GM21367 (cell line): ENCODE data around the gene RRP7A.
"Not testable (repeated sequence)": the region's sequence is repeated elsewhere in the genome, so short reads cannot be mapped to it uniquely, and the experiment has no call there.

ENCODE experiments used
- ATAC-seq: cut with Tn5 transposase; IDR thresholded peaks from one replicate; pipeline ENCODE4 v1.9.1; 2021; ENCODE audit not compliant: unreplicated experiment

The RRP7A gene, protein sequence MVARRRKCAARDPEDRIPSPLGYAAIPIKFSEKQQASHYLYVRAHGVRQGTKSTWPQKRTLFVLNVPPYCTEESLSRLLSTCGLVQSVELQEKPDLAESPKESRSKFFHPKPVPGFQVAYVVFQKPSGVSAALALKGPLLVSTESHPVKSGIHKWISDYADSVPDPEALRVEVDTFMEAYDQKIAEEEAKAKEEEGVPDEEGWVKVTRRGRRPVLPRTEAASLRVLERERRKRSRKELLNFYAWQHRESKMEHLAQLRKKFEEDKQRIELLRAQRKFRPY

DNA sequence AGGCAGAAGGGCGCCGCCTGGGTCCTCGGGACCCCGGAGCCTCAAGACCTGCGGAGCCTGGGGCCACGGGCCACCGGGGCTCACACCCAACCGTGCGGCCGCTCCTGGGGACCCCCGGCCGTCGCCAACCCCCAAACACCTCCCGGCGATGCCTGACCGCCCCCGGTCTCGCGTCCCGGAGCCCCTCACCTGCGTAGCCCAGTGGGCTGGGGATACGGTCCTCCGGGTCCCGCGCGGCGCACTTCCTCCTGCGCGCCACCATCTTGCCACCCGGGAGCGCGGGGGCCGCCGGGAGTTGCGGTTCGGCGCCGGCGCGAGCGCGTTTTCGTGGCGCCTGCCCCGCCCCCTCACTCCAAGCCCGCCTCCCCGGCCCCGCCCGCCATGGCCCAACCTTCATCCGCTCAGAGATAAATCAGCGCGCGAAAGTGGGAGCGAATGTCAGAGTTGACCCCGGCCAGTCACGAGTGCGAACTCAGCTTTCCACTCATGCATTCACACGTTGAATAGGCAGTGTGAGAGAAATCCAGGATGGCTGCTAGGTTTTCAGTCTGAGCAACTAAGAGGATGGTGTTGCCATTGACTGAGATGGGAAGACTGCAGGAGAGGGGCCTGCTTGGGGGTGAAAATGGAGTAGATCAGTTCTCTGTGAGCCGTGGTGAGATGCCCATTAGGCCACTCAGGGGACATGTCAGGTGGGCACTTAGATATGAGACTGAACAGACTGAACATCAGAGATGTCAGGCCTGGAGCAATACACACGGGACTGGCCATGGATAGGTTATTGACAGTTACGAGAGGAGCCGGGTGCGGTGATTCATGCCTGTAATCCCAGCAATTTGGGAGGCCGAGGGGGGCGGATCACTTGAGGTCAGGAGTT is at the start of gene RRP7A:
RRP7A (minus strand) TSS at position 272 of the 877 bp plus-strand sequence; CDS start at position 262, 10 bp downstream.
- ATAC-seq: peak; percentile 63

GRCh38 chr22:42567950-42568349 is 48.4 kb upstream of the RRP7A start:
- not testable (repeated sequence) for ATAC-seq

DNA sequence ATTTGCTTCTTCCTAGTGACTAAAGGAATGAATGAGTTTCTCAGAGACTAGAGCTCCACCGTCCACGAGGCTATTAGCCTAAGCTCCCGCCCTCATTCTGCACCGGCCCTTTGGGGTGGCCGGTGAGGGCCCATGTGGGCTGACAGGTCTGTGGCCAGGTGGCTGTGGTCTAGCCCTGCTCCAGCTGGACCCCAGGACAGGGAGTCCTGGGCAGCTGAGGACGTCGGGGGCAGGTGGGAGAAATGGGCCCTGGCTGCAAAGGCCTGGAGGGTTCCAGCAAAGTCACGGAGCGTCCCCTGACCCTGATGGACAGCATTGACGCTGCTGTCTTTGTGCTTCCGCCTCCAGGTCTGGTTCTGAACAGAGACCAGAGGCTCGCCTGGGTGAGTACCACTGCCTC is 46.4 kb upstream of the RRP7A start:
- no peak for ATAC-seq

GRCh38 chr22:42564699-42565098 is 45.1 kb upstream of the RRP7A start:
- no peak for ATAC-seq

DNA sequence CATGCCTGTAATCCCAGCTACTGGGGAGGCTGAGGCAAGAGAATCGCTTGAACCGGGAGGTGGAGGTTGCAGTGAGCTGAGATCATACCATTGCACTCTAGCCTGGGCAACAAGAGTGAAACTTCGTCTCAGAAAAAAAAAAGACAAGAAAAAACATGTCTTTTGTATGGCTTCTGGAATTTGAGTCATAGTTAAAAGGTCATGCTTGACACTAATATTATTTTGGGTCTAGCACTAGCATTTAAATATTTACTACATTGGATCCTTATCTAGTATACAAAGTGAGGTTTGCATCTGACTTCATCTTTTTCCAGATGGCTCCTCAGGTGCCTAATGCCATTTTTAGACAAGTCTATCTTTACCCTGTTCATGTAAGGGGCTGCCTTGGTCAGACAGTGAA is 44.3 kb upstream of the RRP7A start:
- ATAC-seq: not testable (repeated sequence)

DNA sequence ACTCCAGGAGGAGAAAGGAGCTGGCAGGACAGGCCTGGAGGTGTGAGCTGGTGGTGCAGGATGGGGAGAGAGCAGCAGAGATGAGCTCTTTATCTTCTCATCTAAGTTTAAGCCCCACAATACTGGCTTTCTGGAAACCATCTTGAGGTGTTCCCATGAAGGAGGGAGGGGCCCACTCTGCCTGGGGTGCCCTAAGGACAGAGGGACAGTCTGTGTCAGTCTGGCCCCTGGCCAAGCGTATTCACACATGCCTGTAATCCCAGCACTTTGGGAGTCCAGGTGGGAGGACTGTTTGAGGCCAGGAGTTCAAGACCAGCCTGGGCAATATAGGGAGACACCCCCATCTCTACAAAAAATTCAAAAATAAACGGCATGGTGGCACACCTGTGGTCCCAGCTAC is 43.1 kb upstream of the RRP7A start:
- no peak for ATAC-seq

GRCh38 chr22:42562279-42562678 is 42.7 kb upstream of the RRP7A start:
- no peak for ATAC-seq

DNA sequence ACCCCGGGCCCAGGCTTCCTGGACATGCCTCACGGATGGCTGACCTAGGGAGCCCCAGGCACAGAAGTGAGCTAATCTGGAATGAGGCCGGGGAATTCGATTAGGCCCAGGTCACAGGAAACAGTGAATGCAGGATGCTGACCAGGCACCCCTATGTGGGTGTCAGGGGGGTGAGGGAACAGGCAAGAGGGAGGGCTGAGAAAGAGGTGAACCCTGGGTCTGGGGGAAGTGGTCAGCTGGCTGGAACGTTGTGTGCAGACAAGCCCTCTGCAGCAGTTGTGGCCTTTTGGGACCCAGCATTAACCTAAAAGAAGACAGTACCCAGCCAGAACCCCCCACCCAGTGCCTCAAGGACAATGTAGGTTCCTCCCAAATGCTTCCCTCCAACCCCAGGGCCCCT is 42.3 kb upstream of the RRP7A start:
- no peak for ATAC-seq

DNA sequence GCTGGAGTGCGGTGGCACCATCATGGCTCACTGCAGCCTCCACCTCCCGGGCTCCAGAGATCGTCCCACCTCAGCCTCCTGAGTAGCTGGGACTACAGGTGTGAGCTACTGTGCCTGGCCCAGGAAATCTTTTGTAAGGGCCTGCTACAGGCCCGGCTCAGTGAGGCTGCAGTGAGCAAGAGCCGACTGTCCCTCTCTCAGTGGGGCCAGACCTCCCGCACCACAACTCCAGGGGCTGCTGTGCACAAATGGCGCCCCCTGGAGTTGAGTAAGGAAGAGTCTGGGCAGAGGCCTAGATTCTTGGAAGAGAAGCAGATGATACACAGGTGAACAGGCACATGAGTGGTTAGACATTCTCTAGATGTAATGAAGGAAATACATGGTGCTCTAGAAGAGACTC is 41.2 kb upstream of the RRP7A start:
- no peak for ATAC-seq

GRCh38 chr22:42560381-42560780 is 40.8 kb upstream of the RRP7A start:
- ATAC-seq: no peak

DNA sequence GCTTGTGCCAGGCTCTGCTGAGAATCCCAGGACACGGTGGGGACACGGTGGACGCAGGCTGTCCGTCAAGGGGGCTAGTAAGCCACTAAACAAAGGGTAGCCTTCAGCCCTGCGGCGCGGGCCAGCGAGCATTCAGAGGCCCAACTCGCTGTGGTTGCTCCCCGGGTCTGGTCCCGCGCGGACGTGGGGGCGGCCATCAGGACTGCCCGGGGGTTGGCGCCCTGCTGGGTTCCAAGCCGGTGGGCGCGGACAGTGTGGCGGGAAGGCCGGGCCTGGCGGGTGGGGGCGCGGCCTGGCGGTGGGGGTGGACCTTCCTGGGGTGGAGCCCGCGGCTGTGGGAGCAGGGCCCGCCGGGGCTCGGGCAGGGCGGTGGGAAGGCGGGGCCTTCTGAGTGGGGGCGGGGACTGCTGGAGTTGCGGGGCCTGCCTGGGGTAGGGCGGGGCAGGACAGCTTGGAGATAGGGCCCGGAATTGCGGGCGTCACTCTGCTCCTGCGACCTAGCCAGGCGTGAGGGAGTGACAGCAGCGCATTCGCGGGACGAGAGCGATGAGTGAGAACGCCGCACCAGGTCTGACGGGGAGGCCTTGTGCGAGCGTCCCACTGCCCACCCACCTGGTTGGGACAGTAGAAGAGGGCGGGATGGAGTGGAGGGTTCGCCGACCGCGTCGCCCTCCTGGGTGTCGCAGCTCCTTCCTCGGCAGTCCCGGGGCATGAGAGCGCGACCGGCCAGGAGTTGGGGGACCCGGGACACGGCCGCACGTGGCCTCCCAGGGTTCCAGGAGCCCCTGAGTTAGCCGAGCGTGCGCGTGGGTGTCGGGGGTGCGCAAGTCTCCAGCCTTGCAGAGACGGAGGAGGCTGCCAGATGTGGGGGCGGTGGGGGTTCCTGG is 34.1 kb upstream of the RRP7A start, which contains the start of gene SERHL2:
SERHL2 (plus strand) TSS at position 482 of the 887 bp plus-strand sequence; CDS start at position 547, 65 bp downstream.
- no peak for ATAC-seq

DNA sequence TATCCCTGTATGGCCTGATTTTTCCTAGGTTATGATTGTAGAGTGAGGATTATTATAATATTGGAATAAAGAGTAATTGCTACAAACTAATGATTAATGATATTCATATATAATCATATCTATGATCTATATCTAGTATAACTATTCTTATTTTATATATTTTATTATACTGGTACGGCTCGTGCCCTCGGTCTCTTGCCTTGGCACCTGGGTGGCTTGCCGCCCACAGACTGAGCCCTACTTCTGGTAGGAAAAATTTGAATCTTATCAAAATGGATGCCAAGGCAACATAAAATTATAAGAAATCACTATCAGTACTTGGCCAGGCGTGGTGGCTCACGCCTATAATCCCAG is 32.7 kb upstream of the RRP7A start:
- not testable (repeated sequence) for ATAC-seq

- no peak for ATAC-seq
These were observed 29.9 kb upstream of the RRP7A start for GRCh38 chr22:42549331-42550060.

GRCh38 chr22:42548597-42549330 is 29.2 kb upstream of the RRP7A start:
- ATAC-seq: no peak

DNA sequence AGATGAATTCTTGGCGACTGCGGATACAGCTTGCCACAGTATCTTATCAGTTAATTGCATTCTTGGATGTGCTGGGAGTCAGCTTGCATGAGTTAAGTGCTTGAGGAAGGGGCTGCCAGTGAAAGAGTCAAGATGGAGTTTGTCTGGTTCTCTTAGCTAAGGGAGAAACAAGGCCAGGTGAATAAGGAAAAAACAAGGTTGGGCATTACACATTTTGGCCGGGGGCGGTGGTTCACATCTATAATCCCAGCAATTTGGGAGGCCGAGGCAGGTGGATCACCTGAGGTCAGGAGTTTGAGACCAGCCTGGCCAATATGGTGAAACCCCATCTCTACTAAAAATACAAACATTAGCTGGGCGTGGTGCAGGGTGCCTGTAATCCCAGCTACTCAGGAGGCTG is 28.5 kb upstream of the RRP7A start:
- not testable (repeated sequence) for ATAC-seq

GRCh38 chr22:42547562-42547961 is 28.0 kb upstream of the RRP7A start:
- no peak for ATAC-seq

- ATAC-seq: no peak
These were observed 25.1 kb upstream of the RRP7A start for GRCh38 chr22:42544686-42545085.

DNA sequence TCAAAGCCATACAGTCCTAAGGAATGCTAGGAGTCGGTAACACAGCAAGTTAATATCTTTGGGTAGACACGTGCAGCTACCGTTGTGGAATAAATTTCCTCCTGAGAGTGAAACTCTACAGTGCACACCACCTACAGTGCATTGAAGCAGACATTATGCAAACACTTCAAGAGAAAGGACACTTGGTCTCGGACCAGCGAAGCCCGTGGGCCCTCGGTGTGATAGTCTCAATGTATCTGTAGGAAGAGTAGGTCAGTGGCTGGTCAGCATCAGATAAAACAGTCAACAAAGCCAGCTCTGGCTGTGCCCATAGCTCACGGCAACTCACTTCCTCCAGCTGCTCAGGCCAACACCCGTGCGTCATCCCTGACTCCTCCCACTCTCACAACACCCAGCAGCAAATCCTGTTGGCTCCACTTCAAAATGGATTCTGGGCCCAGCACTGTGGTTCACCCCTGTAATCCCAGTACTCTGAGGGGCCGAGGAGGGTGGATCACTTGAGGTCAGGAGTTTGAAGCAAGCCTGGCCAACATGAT is 19.7 kb upstream of the RRP7A start:
- ATAC-seq: not testable (repeated sequence)

DNA sequence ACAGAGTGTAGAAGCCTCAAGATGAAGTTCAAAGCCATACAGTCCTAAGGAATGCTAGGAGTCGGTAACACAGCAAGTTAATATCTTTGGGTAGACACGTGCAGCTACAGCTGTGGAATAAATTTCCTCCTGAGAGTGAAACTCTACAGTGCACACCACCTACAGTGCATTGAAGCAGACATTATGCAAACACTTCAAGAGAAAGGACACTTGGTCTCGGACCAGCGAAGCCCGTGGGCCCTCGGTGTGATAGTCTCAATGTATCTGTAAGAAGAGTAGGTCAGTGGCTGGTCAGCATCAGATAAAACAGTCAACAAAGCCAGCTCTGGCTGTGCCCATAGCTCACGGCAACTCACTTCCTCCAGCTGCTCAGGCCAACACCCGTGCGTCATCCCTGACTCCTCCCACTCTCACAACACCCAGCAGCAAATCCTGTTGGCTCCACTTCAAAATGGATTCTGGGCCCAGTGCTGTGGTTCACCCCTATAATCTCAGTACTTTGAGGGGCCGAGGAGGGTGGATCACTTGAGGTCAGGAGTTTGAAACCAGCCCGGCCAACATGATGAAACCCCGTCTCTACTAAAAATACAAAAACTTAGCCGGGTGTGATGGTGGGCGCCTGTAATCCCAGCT is 17.7 kb upstream of the RRP7A start:
- ATAC-seq: peak; percentile 40
